HUDEP-2 (cell line): ENCODE results near the gene ACSL6.

Source experiments
- DNase-seq, 76 experiments: peaks; one replicate each; lab custom pipeline; 2025; ENCODE audit not compliant: unreplicated experiment in 76 of 76; lab: John Stamatoyannopoulos, UW

ACSL6 gene

GRCh38 chr5:131984956-131985665 lies 26.3 kb downstream of the ACSL6 start:
- no peak for DNase-seq

- no peak for DNase-seq
Measured at GRCh38 chr5:131983244-131983771, 28.1 kb downstream of the ACSL6 start.

- no peak for DNase-seq
Measured at GRCh38 chr5:131981516-131981915, 29.9 kb downstream of the ACSL6 start.

GRCh38 chr5:131980696-131981095 lies 30.8 kb downstream of the ACSL6 start:
- no peak for DNase-seq

GRCh38 chr5:131979816-131980215 lies 31.6 kb downstream of the ACSL6 start:
- no peak for DNase-seq

- no peak for DNase-seq
Measured at GRCh38 chr5:131977212-131977604, 34.2 kb downstream of the ACSL6 start.

- DNase-seq, result no peak
Measured at GRCh38 chr5:131976414-131977211, 34.8 kb downstream of the ACSL6 start.

GRCh38 chr5:131974956-131975726 lies 36.3 kb downstream of the ACSL6 start:
- DNase-seq, result no peak

- no peak for DNase-seq
Measured at GRCh38 chr5:131974622-131974955, 36.9 kb downstream of the ACSL6 start.

- no peak for DNase-seq
Measured at GRCh38 chr5:131974016-131974415, 37.4 kb downstream of the ACSL6 start.

- no peak for DNase-seq
Measured at GRCh38 chr5:131973089-131973712, 38.3 kb downstream of the ACSL6 start.

GRCh38 chr5:131968396-131968954 lies 43.0 kb downstream of the ACSL6 start:
- DNase-seq, result no peak

- DNase-seq, result no peak
Measured at GRCh38 chr5:131966551-131966950, 44.9 kb downstream of the ACSL6 start.

- no peak for DNase-seq
Measured at GRCh38 chr5:131965826-131966415, 45.5 kb downstream of the ACSL6 start.

- no peak for DNase-seq
Measured at GRCh38 chr5:131959906-131960305, 51.6 kb downstream of the ACSL6 start.

- DNase-seq, result no peak
Measured at GRCh38 chr5:131959136-131959535, 52.3 kb downstream of the ACSL6 start.

- DNase-seq, result no peak
Measured at GRCh38 chr5:131957721-131958441, 53.6 kb downstream of the ACSL6 start.

- DNase-seq, result no peak
Measured at GRCh38 chr5:131953969-131954368, 57.5 kb downstream of the ACSL6 start.

- no peak for DNase-seq
Measured at GRCh38 chr5:131952301-131952857, 59.1 kb downstream of the ACSL6 start.
